HG02678 (cell line): ENCODE data around the gene SLIT3.
A peak's percentile ranks its signal among the peaks of the same experiment; 100 is the strongest.

Source experiments
- ATAC-seq: cut with Tn5 transposase; IDR thresholded peaks from one replicate; pipeline ENCODE4 v1.9.1; 2021; ENCODE audit warnings: mild to moderate bottlenecking, moderate library complexity; ENCODE audit not compliant: unreplicated experiment

Gene SLIT3

GRCh38 chr5:169006842-169007790, 293.8 kb downstream of the SLIT3 start:
- no peak for ATAC-seq

GRCh38 chr5:169004551-169004950, 296.4 kb downstream of the SLIT3 start:
- no peak for ATAC-seq

- ATAC-seq: no peak
Measured at GRCh38 chr5:169003721-169004541, 297.0 kb downstream of the SLIT3 start.

- no peak for ATAC-seq
Measured at GRCh38 chr5:169002953-169003555, 297.9 kb downstream of the SLIT3 start.

GRCh38 chr5:169001394-169001793, 299.5 kb downstream of the SLIT3 start:
- no peak for ATAC-seq

- no peak for ATAC-seq
Measured at GRCh38 chr5:168995024-168995423, 305.9 kb downstream of the SLIT3 start.

GRCh38 chr5:168992687-168993086, 308.3 kb downstream of the SLIT3 start:
- ATAC-seq: no peak

GRCh38 chr5:168992016-168992415, 308.9 kb downstream of the SLIT3 start:
- ATAC-seq: no peak

GRCh38 chr5:168991311-168991710, 309.6 kb downstream of the SLIT3 start:
- no peak for ATAC-seq

GRCh38 chr5:168990679-168991078, 310.3 kb downstream of the SLIT3 start:
- no peak for ATAC-seq

- ATAC-seq: peak; percentile 41
Measured at GRCh38 chr5:168989731-168990505, 311.0 kb downstream of the SLIT3 start.

- no peak for ATAC-seq
Measured at GRCh38 chr5:168988699-168989098, 312.2 kb downstream of the SLIT3 start.

- ATAC-seq: no peak
Measured at GRCh38 chr5:168987543-168988300, 313.2 kb downstream of the SLIT3 start.

GRCh38 chr5:168985454-168985853, 315.5 kb downstream of the SLIT3 start:
- no peak for ATAC-seq

GRCh38 chr5:168984135-168984675, 316.7 kb downstream of the SLIT3 start:
- ATAC-seq: no peak

- ATAC-seq: no peak
Measured at GRCh38 chr5:168979135-168979534, 321.8 kb downstream of the SLIT3 start.

- ATAC-seq: no peak
Measured at GRCh38 chr5:168978500-168978899, 322.4 kb downstream of the SLIT3 start.

GRCh38 chr5:168978015-168978414, 322.9 kb downstream of the SLIT3 start:
- no peak for ATAC-seq

- ATAC-seq: no peak
Measured at GRCh38 chr5:168976311-168976970, 324.5 kb downstream of the SLIT3 start.
